Mucosa of descending colon (tissue), 3 donors: ENCODE results near the gene ANO9. TPM values are rescaled to one million over a fixed set of nuclear protein-coding genes. Genes with fewer than 3 reads are reported as not detected.

ENCODE experiments used
- ATAC-seq: fragments of 200-7000 bp; cut with Tn5 transposase; one replicate; pipeline ENCODE4 v1.9.1; 2020; ENCODE audit warnings: mild to moderate bottlenecking, moderate library complexity
- DNase-seq, 3 donors: peaks; one replicate each; pipeline ENCODE4 v3.0.0-alpha.2; 2020
- H3K36me3 ChIP-seq: fragments of 200-600 bp; one replicate; pipeline ENCODE4 v1.8.0; 2021; ENCODE audit warnings: low read depth, mild to moderate bottlenecking
- H3K4me1 ChIP-seq: fragments of 200-600 bp; one replicate; pipeline ENCODE4 v1.8.0; 2021; ENCODE audit warnings: low read depth, mild to moderate bottlenecking
- H3K4me3 ChIP-seq: fragments of 200-600 bp; one replicate; pipeline ENCODE4 v1.8.0; 2021; ENCODE audit warnings: mild to moderate bottlenecking
- H3K9me3 ChIP-seq: fragments of 200-600 bp; one replicate; pipeline ENCODE4 v1.8.0; 2021; ENCODE audit warnings: mild to moderate bottlenecking
- intact Hi-C, 2 donors: fragments of 100-400 bp; cut with DNase I in 1 of 2; cut with micrococcal nuclease in 1 of 2; formaldehyde crosslinking; loops; one replicate each; pipeline versions ENCODE4 v1.11.0 to v1.11.1; 2022; cut with DNase I, micrococcal nuclease
- total RNA-seq, 3 donors: library from RNA; stranded (reverse); fragmentation: NEBNext Ultra II Directional in 2 of 3; extraction: Animal tissue kit (Norgen Biotek cat#: 25700) in 2 of 3; gene quantifications; one replicate each; pipeline versions ENCODE4 v1.2.1 to v1.2.4, GENCODE V29; 2021 to 2023
- TF ChIP-seq, protein P1 (sequence below): fragments of 200-600 bp; IDR thresholded peaks from one replicate; pipeline ENCODE4 v1.8.0; 2022; ENCODE audit warnings: antibody characterized with exemption, mild to moderate bottlenecking
- donor health status: DM: no; HTN: no; CAD: no; lungs with moderate emphysema.
- donor health status: DM: no; HTN: no; CAD: no.
- donor health status: DM: no; HTN: yes; CAD: no.

ANO9 gene
- total RNA-seq, 3 donors from 2014 or later: 85.2 to 179 (median 131) TPM

DNA sequence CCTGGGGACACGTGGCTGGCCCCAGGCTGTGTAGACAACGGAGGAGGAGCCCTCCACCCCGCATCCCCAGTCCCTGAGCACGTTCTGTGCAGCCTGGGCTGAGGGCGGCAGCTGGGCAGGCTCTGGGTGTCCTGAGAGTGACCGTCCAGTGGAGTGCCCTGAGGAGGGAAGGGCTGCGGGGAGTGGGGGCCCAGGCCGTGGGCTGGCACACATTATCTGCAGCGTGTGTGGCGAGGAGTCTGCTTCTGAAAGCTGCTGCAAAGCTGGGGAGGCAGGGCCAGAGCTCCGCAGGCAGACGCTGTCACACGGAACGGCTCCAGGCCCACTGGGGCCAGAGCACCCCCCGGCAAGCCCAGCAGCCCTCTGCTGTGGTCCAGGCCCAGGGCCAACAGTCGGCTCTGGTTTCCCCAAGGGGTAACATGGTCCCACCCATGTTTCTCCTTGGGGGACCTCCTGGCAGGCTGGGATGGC lies 835 bp upstream of the ANO9 start:
- TF ChIP-seq, protein P1, sequence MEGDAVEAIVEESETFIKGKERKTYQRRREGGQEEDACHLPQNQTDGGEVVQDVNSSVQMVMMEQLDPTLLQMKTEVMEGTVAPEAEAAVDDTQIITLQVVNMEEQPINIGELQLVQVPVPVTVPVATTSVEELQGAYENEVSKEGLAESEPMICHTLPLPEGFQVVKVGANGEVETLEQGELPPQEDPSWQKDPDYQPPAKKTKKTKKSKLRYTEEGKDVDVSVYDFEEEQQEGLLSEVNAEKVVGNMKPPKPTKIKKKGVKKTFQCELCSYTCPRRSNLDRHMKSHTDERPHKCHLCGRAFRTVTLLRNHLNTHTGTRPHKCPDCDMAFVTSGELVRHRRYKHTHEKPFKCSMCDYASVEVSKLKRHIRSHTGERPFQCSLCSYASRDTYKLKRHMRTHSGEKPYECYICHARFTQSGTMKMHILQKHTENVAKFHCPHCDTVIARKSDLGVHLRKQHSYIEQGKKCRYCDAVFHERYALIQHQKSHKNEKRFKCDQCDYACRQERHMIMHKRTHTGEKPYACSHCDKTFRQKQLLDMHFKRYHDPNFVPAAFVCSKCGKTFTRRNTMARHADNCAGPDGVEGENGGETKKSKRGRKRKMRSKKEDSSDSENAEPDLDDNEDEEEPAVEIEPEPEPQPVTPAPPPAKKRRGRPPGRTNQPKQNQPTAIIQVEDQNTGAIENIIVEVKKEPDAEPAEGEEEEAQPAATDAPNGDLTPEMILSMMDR: no peak
- no peaks in the 10 kb centered on the region for H3K9me3 ChIP-seq
- ATAC-seq (no peak), DNase-seq (peak in 1 of 3 donors; percentile 55)
- intact Hi-C loops: no loop called here
- H3K4me1 ChIP-seq: peaks cover 35% of the 10 kb centered on the region
- no peak overlapping the region for H3K4me3 ChIP-seq
- H3K36me3 ChIP-seq: no peaks in the 10 kb centered on the region

DNA sequence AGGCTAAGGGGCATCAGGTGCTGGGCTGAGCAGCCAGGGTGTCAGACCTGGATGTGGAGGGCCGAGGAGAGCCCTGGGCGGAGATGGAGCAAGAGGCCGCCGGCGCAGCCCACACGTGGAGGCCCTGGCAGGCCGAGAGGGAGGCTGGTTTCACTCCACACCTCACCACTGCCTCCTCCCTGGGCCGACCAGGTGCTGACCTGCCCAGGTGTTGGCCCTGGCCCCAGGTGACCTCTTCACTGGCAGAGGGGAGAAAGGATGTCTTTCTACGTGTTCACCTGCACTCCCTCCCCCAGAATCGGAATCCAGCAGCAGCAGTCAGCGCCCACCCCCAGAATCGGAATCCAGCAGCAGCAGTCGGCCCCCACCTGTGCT lies 781 bp downstream of the ANO9 start:
- TF ChIP-seq, protein P1: no peak
- intact Hi-C loops: no loop called here
- Histone ChIP-seq H3K36me3 (no peaks in the 10 kb centered on the region), H3K4me3 (peak overlapping the region; percentile 25), H3K9me3 (no peaks in the 10 kb centered on the region), H3K4me1 (peaks cover 34% of the 10 kb centered on the region)
- DNase-seq: peak in 1 of 3 donors; percentile 62
- peak; percentile 32 for ATAC-seq

DNA sequence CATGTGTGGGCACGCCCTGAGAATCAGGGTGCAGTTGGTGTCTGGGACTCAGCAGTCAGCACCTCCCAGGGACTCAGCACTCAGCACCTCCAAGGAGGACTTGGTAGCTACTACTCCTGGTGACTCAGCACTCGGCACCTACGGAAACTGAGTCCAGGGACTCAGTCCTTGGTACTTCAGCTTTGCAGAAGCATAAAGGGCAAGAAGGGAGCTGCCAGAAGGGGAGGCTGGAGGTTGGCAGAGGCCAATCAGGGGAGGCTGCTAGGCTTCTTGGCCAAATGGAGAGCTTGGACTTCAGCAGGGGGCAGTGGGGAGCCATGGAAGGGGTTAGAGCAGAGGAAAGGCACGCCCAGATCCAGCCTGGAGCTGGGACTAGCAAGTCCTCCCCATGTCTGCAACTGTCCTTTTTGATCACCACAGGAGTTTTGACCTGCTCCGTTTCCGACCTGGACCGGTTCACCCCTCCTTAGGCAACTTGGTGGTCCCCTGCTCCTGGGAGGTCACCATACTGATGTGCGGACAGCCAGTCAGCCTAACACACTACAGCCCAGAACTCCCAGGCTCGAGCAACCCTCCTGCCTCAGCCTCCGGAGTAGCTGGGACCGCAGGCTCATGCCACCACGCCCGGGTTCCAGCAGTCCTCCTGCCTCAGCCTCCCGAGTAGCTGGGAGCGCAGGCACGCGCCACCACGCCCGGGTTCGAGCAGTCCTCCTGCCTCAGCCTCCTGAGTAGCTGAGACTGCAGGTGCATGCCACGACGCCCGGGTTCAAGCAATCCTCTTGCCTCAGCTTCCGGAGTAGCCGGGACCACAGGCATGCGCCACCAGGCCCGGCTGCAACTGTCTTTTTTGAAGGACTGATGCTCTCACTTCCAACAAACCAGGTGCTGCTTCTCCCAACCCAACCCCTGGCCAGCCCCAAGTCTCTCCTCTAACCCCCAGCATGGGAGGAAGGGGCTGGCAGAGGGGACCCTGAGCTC lies 1.5 kb downstream of the ANO9 start:
- peaks cover 33% of the 10 kb centered on the region for H3K4me1 ChIP-seq
- H3K9me3 ChIP-seq: no peaks in the 10 kb centered on the region
- DNase-seq (peak in 2 of 3 donors; percentile 68 to 72), ATAC-seq (peak; percentile 25)
- H3K36me3 ChIP-seq: no peaks in the 10 kb centered on the region
- no peak overlapping the region for H3K4me3 ChIP-seq
- TF ChIP-seq, protein P1: no peak
- intact Hi-C loops: no loop called here

DNA sequence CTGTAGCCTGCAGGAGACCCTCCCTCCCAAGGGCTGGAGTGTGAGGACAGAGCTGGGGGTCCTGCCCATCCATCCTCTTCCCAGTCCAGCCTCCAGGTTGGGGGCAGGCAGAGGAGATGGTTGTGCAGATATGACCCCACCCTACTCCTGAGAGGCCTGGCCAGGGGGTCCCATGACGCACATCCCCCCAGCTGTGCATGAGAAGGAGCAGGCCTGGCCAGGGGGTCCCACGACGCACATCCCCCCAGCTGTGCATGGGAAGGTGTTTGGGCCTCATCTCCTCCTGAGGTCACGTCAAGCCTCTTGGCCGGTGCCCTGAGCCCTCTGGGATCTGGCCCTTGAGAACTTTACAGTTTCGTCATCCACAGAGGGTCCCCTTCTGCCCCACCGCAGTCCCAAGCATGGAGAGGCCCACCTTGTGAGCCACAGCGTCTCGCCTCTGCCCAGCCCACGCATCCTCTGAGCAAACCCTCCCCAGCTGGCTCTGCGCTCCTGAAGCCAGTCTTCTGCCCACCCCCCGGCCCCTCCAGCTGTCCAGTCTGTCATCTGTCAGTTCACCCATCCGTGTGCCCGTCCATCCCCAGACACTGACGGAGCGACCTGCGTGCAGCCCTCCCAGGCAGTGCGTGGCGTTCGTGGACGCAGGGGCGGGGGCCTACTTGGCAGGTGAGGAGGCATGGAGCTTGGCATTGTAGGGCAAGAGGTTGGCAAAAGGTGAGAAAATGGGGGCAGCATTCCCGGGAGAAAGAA lies 2.3 kb downstream of the ANO9 start:
- no peak overlapping the region for H3K4me3 ChIP-seq
- intact Hi-C loops: no loop called here
- H3K9me3 ChIP-seq: no peaks in the 10 kb centered on the region
- no peaks in the 10 kb centered on the region for H3K36me3 ChIP-seq
- TF ChIP-seq, protein P1: no peak
- ATAC-seq: no peak
- peaks cover 24% of the 10 kb centered on the region for H3K4me1 ChIP-seq
- peak in 1 of 3 donors; percentile 49 for DNase-seq

DNA sequence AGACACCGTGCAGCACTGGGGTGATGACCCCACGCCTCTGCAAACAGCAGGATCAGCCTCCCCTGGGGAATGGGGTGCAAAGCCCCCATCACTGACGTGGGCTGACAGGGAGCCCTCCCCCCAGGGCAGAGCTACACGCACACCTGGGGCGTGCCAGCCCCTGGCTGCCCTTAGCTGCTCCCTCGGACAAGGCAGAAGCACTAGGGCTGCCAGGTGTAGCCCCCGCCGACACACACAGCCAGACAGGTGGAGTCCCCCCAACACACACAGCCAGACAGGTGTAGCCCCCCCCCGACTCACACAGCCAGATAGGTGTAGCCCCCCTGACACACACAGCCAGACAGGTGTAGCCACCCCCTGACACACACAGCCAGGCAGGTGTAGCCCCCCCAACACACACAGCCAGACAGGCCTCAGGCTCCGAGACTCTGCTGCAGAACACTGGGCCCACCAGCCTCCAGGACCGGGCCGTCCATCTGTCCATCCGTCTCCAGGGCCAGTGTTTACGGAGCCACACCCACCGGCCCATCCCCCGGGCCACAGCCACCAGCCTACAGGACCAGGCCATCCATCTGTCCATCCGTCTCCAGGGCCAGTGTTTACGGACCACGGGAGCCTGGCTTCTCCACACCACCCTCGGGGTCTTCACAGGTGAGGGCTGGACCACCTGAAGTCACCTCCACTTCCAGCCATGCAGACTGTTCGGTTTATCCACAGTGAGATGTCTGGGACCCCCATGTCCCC lies 3.5 kb downstream of the ANO9 start:
- no peaks in the 10 kb centered on the region for H3K36me3 ChIP-seq
- H3K4me1 ChIP-seq: peaks cover 12% of the 10 kb centered on the region
- intact Hi-C loops: no loop called here
- no peak overlapping the region for H3K4me3 ChIP-seq
- DNase-seq (peak in 1 of 3 donors; percentile 50), ATAC-seq (no peak)
- H3K9me3 ChIP-seq: no peaks in the 10 kb centered on the region
- TF ChIP-seq, protein P1: no peak
